Measurements from ENCODE around the gene SCGB1A1. TPM values are rescaled to one million over a fixed set of nuclear protein-coding genes. Genes with fewer than 3 reads are reported as not detected.

Gene SCGB1A1
- total and polyA plus RNA-seq, 2 donors (not counting 1 experiment from before 2014, with no cell fraction given) = not detected

GRCh38 chr11:62468577-62468976, 49.7 kb downstream of the SCGB1A1 start:
- H3K9me3 ChIP-seq (ENCODE audit: control extremely low read depth in 1 of 3, control insufficient read depth in 2 of 3, insufficient read depth in 1 of 3, low read length in 2 of 3) = no peaks in the 10 kb centered on the region
- no peaks in the 10 kb centered on the region for H3K27me3 Mint-ChIP-seq
- intact Hi-C loops (cut with micrococcal nuclease) = no loop called here
- WGBS (ENCODE audit: insufficient coverage) = no CpG with 5 or more reads among the region's 2 CpGs
- H3K9ac ChIP-seq (ENCODE audit: low read length) = no peak overlapping the region
- H3K4me3 Mint-ChIP-seq = no peak overlapping the region
- ChIA-PET CTCF (interaction anchor here (0.9 to 3.0 kb wide), 3 partner anchors 44 to 93 kb away, joined by 4 to 7 read pairs (median 5); no protein-coding TSS in a partner anchor), POLR2A (no interaction called here)
- peaks cover 0 to 8% of the 10 kb centered on the region in 2 donors for H3K4me1 ChIP-seq (ENCODE audit: control insufficient read depth in 2 of 2, insufficient read depth in 2 of 2, low read length in 2 of 2)
- no peak overlapping the region for H3K4me3 ChIP-seq (ENCODE audit: control extremely low read depth in 1 of 5, extremely low read depth in 1 of 5, insufficient read depth in 1 of 5, low read depth in 2 of 5, low read length in 4 of 5)
- DNase-seq = no peak
- no peaks in the 10 kb centered on the region for H3K9me3 Mint-ChIP-seq (ENCODE audit: insufficient read depth)
- H2AFZ ChIP-seq (ENCODE audit: insufficient read depth, low read depth, low read length, poor library complexity, severe bottlenecking) = no peak overlapping the region
- no peak for ATAC-seq (ENCODE audit: low read depth)
- H3K27me3 ChIP-seq (replicated peaks in 1 of 4; ENCODE audit: control extremely low read depth in 1 of 4, control insufficient read depth in 3 of 4, insufficient read depth in 4 of 4, low read length in 3 of 4) = no peaks in the 10 kb centered on the region
- H3K36me3 ChIP-seq (replicated peaks in 1 of 2; ENCODE audit: control extremely low read depth in 1 of 2, control insufficient read depth in 1 of 2, extremely low read depth in 1 of 2, insufficient read depth in 2 of 2, low read length in 1 of 2) = no peaks in the 10 kb centered on the region
- H3K4me1 Mint-ChIP-seq = peaks cover 6% of the 10 kb centered on the region
- H3K27ac ChIP-seq (ENCODE audit: low read length in 2 of 2) = no peak overlapping the region
- no peak overlapping the region for H3K27ac Mint-ChIP-seq
- H3K4me2 ChIP-seq (replicated peaks; ENCODE audit: low read depth, low read length, poor library complexity, severe bottlenecking) = no peak overlapping the region
- no peaks in the 10 kb centered on the region for H4K20me1 ChIP-seq (ENCODE audit: control insufficient read depth, insufficient read depth, low read length, poor library complexity, severe bottlenecking)
- TF ChIP-seq CTCF (IDR thresholded peaks at IDR 0.05) (no peak), EZH2 (IDR thresholded peaks at IDR 0.05; ENCODE audit: borderline replicate concordance, insufficient read depth, low read depth, low read length, poor library complexity, severe bottlenecking) (no peak)
- no peaks in the 10 kb centered on the region for H3K79me2 ChIP-seq (ENCODE audit: control insufficient read depth, insufficient read depth, low read length)

GRCh38 chr11:62471603-62472002, 52.8 kb downstream of the SCGB1A1 start:
- no peak for ATAC-seq (ENCODE audit: low read depth)
- Histone ChIP-seq H3K4me2 (replicated peaks; ENCODE audit: low read depth, low read length, poor library complexity, severe bottlenecking) (no peak overlapping the region), H4K20me1 (ENCODE audit: control insufficient read depth, insufficient read depth, low read length, poor library complexity, severe bottlenecking) (no peaks in the 10 kb centered on the region), H2AFZ (ENCODE audit: insufficient read depth, low read depth, low read length, poor library complexity, severe bottlenecking) (no peak overlapping the region), H3K9ac (ENCODE audit: low read length) (no peak overlapping the region), H3K9me3 (ENCODE audit: control extremely low read depth in 1 of 3, control insufficient read depth in 2 of 3, insufficient read depth in 1 of 3, low read length in 2 of 3) (no peaks in the 10 kb centered on the region), H3K27ac (ENCODE audit: low read length in 2 of 2) (no peak overlapping the region), H3K27me3 (replicated peaks in 1 of 4; ENCODE audit: control extremely low read depth in 1 of 4, control insufficient read depth in 3 of 4, insufficient read depth in 4 of 4, low read length in 3 of 4) (no peaks in the 10 kb centered on the region), H3K4me1 (ENCODE audit: control insufficient read depth in 2 of 2, insufficient read depth in 2 of 2, low read length in 2 of 2) (no peaks in the 10 kb centered on the region), H3K36me3 (replicated peaks in 1 of 2; ENCODE audit: control extremely low read depth in 1 of 2, control insufficient read depth in 1 of 2, extremely low read depth in 1 of 2, insufficient read depth in 2 of 2, low read length in 1 of 2) (no peaks in the 10 kb centered on the region), H3K4me3 (ENCODE audit: control extremely low read depth in 1 of 5, extremely low read depth in 1 of 5, insufficient read depth in 1 of 5, low read depth in 2 of 5, low read length in 4 of 5) (no peak overlapping the region), H3K79me2 (ENCODE audit: control insufficient read depth, insufficient read depth, low read length) (no peaks in the 10 kb centered on the region)
- TF ChIP-seq CTCF (IDR thresholded peaks at IDR 0.05) (no peak), EZH2 (IDR thresholded peaks at IDR 0.05; ENCODE audit: borderline replicate concordance, insufficient read depth, low read depth, low read length, poor library complexity, severe bottlenecking) (no peak)
- no peak overlapping the region for H3K27ac Mint-ChIP-seq
- H3K4me3 Mint-ChIP-seq = no peak overlapping the region
- intact Hi-C loops (cut with micrococcal nuclease) = no loop called here
- WGBS (ENCODE audit: insufficient coverage) = 99% methylated on average over 7 of the region's 7 CpGs
- no peak for DNase-seq
- ChIA-PET CTCF (no interaction called here), POLR2A (no interaction called here)
- H3K9me3 Mint-ChIP-seq (ENCODE audit: insufficient read depth) = no peaks in the 10 kb centered on the region
- no peaks in the 10 kb centered on the region for H3K27me3 Mint-ChIP-seq
- H3K4me1 Mint-ChIP-seq = no peaks in the 10 kb centered on the region

All from B cell (primary cell).